Activated CD8-positive, alpha-beta memory T cell treated with anti-CD3 and anti-CD28 coated beads, Interleukin-2, amount 50 U/mL, for 24 hours (primary cell): ENCODE data around the gene ZNF816.
"Not testable (repeated sequence)": the region's sequence is repeated elsewhere in the genome, so short reads cannot be mapped to it uniquely, and the experiment has no call there.

Source experiments
- DNase-seq: peaks from one replicate; pipeline ENCODE4 v3.0.0-alpha.2; 2020; ENCODE audit errors: extremely low read depth

Gene ZNF816

DNA sequence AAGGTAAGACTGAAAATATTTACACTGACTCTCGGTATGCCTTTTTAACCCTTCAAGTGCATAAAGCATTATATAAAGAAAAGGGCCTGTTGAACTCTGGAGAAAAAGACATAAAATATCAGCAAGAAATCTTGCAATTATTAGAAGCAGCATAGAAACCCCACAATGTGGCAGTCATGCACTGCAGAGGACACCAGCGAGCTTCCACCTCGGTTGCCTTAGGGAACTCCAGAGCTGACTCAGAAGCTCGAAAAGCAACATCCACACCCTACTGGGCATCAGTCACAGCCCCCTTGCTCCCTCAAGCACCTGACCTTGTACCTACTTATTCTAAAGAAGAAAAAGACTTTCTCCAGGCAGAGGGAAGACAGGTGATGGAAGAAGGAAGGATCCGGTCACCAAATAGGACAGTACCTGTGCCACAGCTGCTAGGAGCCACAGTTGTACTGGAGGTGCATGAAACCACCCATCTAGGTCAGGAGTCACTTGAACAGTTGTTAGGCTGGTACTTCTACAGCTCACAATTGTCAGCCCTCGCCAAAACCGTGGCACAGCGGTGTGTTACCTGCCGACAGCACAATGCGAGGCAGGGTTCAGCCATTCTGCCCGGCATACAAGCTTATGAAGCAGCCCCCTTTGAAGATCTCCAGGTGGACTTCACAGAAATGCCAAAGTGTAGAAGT, 2.9 kb downstream of the ZNF816 start:
- DNase-seq, result no peak

DNA sequence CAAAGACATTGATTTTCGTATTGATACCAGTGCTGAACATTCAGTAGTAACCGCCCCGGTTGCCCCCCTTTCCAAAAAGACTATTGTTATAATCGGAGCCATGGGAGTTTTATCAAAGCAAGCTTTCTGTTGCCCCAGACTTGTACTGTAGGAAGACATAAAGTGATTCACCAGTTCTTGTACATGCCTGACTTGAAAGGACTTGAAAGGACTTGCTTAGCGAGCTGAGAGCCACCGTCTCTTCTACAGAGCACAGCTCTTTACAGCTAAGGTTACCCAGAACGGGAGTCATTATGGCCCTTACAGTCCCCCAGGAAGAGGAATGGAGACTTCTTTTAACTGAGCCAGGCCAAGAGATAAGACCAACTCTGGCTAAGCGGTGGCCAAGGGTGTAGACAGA, 5.1 kb downstream of the ZNF816 start:
- no peak for DNase-seq

DNA sequence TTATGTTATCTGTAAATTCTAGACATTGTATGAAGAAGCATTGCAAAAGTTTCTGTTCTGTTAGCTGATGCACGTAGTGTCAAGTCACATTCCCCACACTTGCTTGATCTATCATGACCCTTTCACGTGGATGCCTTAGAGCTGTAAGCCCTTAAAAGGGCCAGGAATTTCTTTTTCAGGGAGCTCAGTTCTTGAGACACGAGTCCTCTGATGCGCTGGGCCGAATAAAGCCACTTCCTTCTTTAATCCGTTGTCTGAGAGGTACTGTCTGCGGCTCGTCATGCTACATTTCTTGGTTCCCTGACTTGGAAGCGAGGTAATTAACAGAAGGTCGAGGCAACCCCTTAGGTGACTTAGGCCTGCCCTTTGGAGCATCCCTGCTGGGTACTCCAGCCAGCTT, 5.8 kb downstream of the ZNF816 start:
- no peak for DNase-seq

DNA sequence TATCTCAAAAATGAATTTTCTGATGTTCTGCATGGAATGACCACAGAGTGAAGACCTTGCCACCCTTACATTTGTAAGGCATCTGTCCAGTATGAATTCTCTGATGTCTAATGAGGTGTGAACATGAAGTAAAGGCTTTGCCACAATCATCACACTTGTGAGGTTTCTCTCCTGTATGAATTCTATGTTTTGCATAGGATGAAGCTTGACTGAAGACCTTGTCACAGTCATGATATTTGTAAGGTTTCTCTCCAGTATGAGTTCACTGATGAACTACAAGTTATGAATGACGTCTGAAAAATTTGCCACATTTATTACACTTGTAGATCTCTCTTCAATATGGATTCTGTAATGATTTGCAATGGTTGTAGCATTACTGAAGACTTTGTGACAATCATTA, 13.3 kb downstream of the ZNF816 start:
- DNase-seq, result no peak

DNA sequence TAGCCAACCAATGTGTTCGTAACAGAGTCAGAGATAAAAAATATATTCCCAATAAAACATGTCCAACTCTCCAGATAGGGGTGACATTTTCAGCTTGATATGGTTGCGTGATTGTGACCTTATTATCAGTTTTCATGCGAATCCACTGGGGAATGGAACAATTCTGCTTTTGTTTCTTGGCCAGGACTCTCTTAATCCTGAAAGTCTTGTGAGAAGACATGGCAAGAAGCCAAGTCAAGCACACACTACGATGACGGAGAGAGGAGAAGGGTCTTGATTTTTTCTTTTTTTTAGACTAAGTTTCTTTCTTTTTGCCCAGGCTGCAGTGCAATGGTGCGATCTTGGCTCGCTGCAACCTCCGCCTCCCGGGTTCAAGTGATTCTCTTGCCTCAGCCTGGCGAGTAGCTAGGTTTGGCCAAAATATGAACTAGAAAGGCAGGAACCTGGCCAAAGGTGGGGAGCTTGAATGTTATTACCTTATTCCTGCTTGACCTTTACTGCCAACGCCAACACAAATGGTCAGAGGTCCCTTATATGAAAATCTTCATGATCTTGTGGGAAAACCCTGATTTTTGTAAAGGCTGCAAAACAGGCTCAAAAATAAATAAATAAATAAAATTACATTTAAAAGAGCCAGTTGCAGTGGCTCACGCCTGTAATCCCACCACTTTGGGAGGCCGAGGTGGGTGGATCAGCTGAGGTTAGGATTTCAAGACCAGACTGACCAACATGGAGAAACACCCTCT, 14.5 kb downstream of the ZNF816 start:
- no peak for DNase-seq

DNA sequence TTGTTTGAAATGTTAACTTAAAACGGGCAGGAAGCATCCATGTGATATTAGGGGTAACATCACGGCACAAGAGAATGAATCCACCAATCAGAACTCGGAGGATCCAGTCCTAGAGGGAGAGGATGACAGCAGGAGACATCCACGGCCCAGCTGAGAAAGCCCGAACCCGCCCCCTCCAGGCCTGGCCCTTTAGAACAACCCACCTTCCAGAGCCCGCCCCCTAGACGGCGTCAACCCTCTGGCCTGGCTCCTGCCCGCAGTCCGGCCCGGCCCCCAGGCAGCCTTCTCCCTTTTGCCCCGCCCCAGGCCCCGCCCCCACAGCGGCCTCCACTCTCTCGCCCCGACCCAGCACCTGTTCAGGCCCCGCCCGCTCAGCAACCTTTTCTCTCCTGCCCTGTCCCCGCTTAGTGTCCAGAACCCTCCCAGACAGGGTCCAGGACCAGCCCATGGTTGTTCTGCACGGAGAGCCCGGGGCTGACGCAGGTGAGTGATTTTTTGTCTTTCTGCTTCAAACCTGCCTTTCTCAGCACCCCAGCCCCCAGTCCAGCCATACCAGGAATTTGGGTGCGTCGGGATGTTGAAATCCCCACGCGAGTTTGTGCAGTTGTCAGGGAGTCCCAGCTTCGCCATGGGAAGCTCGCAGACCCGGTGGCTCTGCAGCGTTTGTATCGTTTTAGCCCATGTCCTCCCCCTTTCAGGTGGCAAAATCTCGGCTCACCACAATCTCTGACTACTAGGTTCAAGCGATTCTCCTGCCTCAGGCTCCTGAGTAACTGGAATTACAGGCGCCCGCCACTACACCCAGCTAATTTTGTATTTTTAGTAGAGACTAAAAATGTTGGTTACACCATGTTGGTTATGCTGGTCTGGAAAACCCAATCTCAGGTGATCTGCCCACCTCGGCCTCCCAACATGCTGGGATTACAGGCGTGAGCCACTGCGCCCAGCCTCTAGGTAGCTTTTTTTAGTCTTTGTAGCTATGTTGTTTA, 16.1 kb downstream of the ZNF816 start:
- no peak for DNase-seq

DNA sequence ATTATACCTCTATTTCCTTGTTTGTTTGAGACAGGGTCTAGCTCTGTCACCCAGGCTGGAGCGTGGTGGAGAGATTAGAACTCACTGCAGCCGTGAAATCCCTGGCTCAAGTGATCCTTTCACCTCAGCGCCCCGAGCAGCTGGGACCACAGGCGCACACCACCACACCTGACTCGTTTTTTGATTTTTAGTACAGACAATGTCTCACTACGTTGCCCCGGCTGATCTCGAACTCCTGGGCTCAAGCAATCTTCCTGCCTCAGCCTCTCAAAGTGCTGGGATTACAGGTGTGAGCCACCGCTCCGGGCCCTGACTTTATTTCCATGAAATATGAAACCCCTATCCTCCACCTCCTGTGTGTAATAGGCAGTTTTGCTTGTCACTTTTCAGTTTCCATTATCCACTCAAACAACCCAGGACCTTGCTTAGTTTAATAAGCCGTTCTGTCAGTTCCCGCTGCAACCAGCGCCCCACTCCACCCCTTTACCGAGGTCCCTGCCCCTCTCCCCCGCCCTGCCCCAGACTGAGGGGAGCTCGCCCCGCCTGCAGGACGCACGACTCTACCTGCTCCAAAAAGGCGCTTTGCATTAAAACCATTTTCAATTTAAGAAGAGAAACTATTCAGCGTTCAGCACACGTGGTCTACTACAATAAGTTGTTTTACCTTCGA, 16.9 kb downstream of the ZNF816 start:
- DNase-seq, result no peak

DNA sequence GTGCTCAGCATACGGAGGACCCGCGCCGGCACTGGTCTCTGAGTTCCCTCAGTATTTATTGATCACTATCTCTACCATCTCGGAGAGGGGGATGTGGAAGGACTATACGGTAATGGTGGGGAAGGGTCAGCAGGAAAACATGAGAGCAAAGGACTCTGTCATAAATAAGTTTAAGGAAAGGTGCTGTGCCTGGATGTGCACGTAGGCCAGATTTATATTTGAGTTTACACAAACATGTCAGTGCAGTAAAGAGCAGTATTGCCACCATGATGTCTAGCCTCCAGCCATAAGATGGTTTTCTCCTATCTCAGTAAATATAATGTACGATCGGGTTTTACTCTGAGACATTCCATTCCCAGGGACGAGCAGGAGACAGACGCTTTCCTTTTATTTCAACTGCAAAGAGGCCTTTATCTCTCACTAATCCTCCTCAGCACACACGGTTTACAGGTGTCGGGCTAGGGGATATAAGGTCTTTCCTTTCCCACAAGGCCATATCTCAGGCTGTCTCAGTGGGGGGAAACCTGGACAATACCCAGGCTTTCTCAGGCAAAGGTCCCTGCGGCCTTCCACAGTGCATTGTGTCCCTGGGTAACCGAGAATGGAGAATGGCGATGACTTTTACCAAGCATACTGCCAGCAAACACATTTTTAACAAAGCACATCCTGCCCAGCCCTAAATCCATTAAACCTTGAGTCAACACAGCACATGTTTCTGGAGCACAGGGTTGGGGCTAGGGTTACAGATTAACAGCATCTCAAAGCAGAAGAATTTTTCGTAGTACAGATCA, 17.8 kb downstream of the ZNF816 start:
- DNase-seq, result not testable (repeated sequence)

DNA sequence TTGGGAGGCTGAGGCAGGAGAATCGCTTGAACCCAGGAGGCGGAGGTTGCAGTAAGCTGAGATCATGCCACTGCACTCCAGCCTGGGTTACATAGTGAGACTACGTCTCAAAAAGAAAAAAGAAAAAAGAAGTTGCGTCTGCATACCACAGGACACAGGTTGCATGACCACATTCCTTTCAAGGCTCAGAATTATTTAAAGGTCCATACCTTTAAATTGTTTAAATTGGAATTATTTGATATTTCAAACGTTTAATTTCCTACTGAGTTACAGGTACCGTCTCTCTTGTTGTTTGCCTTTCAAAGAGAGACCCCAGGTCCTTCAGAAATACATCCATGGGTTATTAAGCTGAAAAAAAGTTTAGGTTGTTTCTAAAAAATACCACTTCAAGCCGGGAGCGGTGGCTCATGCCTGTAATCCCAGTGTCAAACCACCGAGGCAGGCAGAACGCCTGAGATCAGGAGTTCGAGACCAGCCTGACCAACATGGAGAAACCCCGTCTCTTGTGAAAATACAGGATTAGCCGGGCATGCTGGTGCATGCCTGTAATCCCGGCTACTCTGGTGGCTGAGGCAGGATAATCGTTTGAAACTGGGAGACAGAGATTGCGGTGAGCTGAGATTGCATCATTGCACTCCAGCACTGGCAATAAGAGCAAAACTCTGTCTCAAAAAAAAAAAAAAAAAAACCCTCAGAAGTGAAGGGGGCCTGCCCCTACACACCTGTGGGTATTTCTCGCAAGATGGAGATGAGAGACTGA, 18.6 kb downstream of the ZNF816 start:
- DNase-seq, result no peak

DNA sequence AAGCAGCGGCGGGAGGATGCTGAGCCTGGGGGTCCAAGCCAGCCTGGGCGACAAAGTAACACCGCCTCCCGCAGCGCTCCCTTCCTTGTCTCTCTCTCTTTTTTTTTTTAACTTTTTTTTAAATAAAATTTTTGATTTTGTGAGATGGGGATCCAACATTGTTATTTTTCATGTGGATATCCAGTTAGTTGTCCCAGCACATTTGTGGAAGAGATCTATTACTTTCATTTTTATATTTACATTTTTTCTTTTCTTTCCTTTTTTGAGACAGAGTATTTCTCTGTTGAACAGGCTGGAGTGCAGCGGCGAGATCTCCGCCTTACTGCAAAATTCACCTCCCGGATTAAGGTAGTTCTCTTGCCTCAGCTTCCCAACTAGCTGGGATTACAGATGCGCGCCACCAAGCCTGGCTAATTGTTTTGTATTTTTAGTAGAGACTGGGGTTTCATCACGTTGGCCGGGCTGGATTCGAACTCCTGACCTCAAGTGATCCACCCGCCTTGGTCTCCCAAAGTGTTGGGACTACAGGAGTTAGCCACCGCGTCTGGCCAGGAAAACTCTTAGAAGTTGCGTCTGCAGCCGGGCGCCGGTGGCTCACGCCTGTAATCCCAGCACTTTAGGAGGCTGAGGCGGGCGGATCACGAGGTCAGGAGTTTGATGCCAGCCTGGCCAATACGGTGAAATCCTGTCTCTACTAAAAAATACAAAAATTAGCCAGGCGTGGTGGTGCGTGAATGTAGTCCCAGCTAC, 19.4 kb downstream of the ZNF816 start:
- no peak for DNase-seq

DNA sequence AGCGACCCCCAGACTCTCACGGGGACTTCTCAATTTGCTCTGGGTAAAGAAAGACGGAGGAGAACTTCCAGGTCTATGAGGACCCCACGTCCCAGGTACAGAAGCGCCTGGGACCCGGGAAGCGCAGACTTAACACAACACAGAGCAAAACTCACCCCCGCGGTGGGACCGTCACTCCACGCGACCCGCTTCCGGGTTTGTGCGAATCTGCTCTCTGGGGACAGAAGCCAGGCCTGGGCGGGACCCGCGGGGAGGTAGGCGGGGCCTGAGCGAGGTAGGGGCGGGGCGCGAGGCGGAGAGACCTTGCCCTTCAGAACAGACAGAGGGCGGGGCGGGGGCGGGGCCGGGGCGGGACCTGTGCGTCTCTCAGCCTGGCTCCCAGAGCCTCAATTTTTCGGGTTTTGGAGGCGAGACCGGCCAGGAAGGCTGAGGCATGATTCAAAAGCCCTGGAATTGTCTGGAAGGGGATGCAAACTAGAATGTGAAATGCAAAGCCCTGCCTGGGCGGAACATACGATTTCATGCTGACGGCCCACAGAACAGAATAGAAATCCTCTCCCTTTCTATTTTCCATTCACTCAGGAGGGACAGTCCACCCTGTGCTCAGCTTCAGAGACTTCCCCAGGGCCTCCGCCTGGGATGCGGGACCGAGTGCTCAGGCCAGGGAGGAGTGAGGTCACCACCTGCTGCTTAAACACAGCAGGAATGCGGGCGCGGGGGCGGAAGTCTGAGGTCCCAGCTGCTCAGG, 20.1 kb downstream of the ZNF816 start:
- DNase-seq, result peak; percentile 76

DNA sequence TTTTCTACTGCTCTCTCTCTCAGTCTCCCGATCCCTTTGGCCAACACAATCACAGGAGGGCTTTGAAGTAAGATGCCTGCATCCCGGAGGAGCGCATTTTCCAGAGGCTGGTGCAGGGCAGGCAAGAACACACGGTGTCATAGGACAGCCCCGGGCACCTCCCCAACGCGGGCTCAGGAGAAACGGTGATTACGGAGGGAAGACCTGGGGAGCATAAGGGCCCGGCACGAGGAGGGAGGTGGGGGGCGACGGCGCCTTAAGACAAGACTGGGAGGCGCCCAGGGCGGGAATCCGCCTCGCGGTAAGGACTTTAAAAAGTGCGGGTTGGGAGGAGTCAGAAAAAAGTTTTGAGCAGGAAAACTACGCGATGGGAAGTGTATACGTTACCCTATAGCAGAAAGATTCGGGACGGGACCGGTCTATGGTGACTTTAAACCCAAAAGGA, 20.7 kb downstream of the ZNF816 start:
- no peak for DNase-seq

DNA sequence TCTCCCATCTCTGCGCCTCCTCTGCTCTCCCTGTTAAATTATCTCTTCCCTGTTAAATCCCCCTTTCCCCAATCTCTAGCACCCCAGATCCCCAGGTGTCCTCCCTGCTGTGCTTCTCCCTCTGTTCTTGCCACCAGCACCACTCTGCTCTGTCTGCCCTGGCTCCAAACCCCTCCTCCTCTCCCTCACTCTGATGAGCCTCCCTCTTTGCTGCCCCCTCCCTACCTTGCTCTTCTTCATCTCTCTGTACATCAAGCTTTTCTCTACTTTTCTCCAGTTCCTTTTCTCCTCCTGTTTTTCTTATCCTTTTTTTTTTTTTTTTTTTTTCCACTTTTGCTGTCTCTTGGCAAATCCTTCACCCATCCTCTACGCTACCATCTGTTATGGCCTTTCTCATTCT, 21.2 kb downstream of the ZNF816 start:
- not testable (repeated sequence) for DNase-seq

DNA sequence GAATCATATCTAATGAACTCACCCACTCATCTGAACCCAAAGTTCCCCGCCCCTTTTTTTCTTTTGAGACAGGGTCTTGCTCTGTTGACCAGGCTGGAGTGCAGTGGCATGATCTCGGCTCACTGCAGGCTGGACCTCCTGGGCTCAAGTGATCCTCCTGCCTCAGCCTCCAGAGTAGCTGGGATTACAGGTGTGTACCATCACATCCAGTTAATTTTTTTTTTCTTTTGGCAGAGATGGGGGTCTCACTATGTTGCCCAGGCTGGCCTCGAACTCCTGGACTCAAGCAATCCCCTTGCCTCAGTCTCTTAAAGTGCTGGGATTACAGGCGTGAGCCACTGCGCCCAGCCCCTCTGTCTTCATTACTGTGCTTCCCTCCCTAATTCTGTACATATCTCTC, 21.8 kb downstream of the ZNF816 start:
- DNase-seq, result not testable (repeated sequence)

DNA sequence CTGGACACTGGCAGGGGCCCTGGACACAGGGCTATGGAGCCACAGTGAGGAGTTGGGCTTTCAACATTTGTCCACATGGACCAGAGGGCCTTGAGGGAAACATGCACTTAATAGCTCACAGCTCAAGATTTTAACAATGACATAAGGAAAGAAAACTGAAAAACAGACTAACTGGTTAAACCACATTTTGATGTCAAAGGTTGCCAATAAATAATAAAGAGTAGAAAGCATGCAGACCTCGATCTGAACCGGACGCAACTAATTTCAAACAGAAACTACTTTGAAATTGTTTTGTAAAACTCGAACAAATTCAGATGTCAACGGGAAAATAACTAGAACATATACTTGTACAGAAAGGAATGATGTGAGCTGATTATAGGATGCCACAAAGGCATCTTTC, 23.9 kb downstream of the ZNF816 start:
- DNase-seq, result no peak

DNA sequence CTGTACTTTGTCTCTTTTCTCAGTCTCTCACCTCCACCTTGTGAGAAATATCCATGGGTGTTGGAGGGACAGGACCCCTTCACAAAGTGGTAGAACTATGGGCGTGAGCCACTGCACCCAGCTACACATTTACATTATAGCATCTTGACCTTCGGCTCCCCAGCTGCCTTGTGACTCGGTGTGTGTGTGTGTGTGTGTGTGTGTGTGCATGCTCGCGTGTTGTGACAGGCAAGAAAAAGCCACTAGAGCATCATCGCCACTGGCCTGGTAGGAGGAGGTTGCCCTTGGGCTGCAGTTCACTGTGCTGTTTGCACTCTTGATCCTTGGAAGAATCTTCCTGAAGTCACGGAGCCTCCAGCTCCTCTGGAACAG, 25.7 kb downstream of the ZNF816 start:
- DNase-seq, result no peak

DNA sequence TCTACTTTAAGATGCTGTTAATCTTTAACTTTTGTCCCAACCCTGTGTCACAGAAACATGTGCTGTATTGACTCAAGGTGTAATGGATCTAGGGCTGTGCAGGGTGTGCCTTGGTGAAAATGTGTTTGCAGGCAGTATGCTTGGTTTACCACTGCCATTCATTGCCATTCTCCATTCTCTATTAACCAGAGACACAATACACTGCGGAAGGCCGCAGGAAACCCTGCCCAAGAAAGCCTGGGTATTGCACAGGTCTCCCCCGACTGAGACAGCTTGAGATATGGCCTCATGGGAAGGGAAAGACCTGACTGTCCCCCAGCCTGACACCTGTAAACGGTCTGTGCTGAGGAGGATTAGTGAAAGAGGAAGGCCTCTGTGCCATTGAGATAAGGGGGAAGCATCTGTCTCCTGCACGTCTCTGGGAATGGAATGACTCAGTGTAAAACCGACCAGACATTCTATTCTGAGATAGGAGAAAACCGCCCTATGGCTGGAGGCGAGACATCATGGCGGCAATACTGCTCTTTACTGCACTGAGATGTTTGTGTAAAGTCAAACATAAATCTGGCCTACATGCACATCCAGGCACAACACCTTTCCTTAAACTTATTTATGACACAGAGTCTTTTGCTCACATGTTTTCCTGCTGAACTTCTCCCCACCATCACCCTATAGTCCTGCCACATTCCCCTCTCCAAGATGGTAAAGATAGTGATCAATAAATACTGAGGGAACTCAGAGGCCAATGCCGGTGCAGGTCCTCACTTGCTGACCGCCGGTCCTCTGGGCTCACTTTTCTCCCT, 26.3 kb downstream of the ZNF816 start:
- no peak for DNase-seq

DNA sequence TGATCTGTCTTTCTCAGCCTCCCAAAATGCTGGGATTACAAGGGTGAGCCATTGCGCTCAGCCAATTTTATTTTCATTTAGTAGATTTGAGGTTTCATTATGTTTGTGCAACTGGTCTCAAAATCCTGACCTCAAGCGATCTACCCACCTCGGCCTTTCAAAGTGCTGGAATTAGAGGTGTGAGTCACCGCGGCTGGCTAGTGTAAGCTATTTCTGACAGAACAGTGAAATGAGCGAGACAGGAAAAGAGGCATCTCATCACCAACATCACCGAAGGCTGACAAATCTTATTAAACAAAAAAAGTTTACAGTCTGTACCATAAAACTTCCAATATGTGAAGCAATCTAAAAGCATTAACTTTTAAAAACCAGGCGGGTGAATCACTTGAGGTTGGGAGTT, 27.2 kb downstream of the ZNF816 start:
- DNase-seq, result no peak
